ENCODE data around the gene CD52.
"Not testable (repeated sequence)": the region's sequence is repeated elsewhere in the genome, so short reads cannot be mapped to it uniquely, and the experiment has no call there.

Gene CD52

GRCh38 chr1:26284597-26285347, 33.0 kb upstream of the CD52 start:
- peak in 1 of 2 experiments; percentile 35 for DNase-seq

- DNase-seq, result peak in 1 of 2 experiments; percentile 1
Measured at GRCh38 chr1:26285366-26286063, 32.2 kb upstream of the CD52 start.

- no peak for DNase-seq
Measured at GRCh38 chr1:26286064-26286416, 31.7 kb upstream of the CD52 start.

- DNase-seq, result no peak
Measured at GRCh38 chr1:26287033-26287711, 30.6 kb upstream of the CD52 start.

- no peak for DNase-seq
Measured at GRCh38 chr1:26287811-26288210, 29.9 kb upstream of the CD52 start.

GRCh38 chr1:26288311-26288941, 29.3 kb upstream of the CD52 start:
- DNase-seq, result no peak

- DNase-seq, result no peak
Measured at GRCh38 chr1:26289158-26290059, 28.3 kb upstream of the CD52 start.

- no peak for DNase-seq
Measured at GRCh38 chr1:26290122-26290881, 27.5 kb upstream of the CD52 start.

- no peak for DNase-seq
Measured at GRCh38 chr1:26290882-26291261, 26.9 kb upstream of the CD52 start.

GRCh38 chr1:26291433-26291832, 26.3 kb upstream of the CD52 start:
- no peak for DNase-seq

- DNase-seq, result no peak
Measured at GRCh38 chr1:26291939-26292338, 25.8 kb upstream of the CD52 start.

GRCh38 chr1:26292735-26293134, 25.0 kb upstream of the CD52 start:
- DNase-seq, result not testable (repeated sequence)

- no peak for DNase-seq
Measured at GRCh38 chr1:26293911-26294463, 23.8 kb upstream of the CD52 start.

GRCh38 chr1:26295194-26296138, 22.3 kb upstream of the CD52 start:
- DNase-seq, result no peak

GRCh38 chr1:26296340-26297056, 21.3 kb upstream of the CD52 start:
- DNase-seq, result no peak

- DNase-seq, result no peak
Measured at GRCh38 chr1:26297057-26297790, 20.5 kb upstream of the CD52 start.

- no peak for DNase-seq
Measured at GRCh38 chr1:26297791-26298124, 20.0 kb upstream of the CD52 start.

- no peak for DNase-seq
Measured at GRCh38 chr1:26300578-26301275, 17.0 kb upstream of the CD52 start.
